Endothelial cell of umbilical vein (primary cell): ENCODE measurements around the gene CAMTA1. TPM values are rescaled to one million over a fixed set of nuclear protein-coding genes. Genes with fewer than 3 reads are reported as not detected.
A peak's percentile ranks its signal among the peaks of the same experiment; 100 is the strongest.

ENCODE experiments used
- BruUV-seq: library from RNA; stranded (reverse); fragments of 400-500 nt; replicated peaks from 2 replicates; lab custom pipeline; 2021; lab: Mats Ljungman, UMichigan
- CTCF ChIA-PET: fragments of 300-600, 350-600 bp; sonication (Branson Sonifier 250); formaldehyde crosslinking; loops from one replicate; lab custom pipeline; 2021; ENCODE audit warnings: antibody characterized with exemption, inconsistent platforms; lab: Charles Lee
- POLR2A ChIA-PET: fragments of 300-600, 350-600 bp; sonication (Branson Sonifier 250); formaldehyde crosslinking; loops from one replicate; lab custom pipeline; 2021; ENCODE audit warnings: antibody characterized with exemption, inconsistent platforms; lab: Charles Lee
- DNase-seq: peaks from one replicate; pipeline ENCODE4 v3.0.0-alpha.2; 2011; ENCODE audit warnings: low read depth, low spot score
- FAIRE-seq: peaks from 2 replicates; lab custom pipeline; 2011; peaks lifted over from hg19 to GRCh38; lab: Jason Lieb, UNC
- H2AFZ ChIP-seq: 2 replicates; pipeline ENCODE4 v1.6.0; 2012; ENCODE audit warnings: low read depth, low read length, control low read depth, inconsistent platforms
- H3K27ac ChIP-seq: 2 replicates; pipeline ENCODE4 v1.5.1; 2011; ENCODE audit warnings: low read depth, mild to moderate bottlenecking, control low read depth, low read length, moderate library complexity; ENCODE audit not compliant: insufficient read depth
- H3K27me3 ChIP-seq, 2 experiments: 2 replicates each; pipeline versions ENCODE4 v1.6.0 to v1.6.1; 2011; ENCODE audit warnings: low read length in 2 of 2, mixed read lengths in 1 of 2; ENCODE audit not compliant: control insufficient read depth in 2 of 2, insufficient read depth in 2 of 2
- H3K36me3 ChIP-seq, 2 experiments: 2 replicates in 1 of 2; 3 replicates in 1 of 2; pipeline ENCODE4 v1.5.1; 2011; ENCODE audit warnings: low read length in 2 of 2, mild to moderate bottlenecking in 1 of 2, moderate library complexity in 1 of 2; ENCODE audit not compliant: control insufficient read depth in 2 of 2, insufficient read depth in 2 of 2; ENCODE audit errors: extremely low read depth in 1 of 2
- H3K4me1 ChIP-seq: 3 replicates; pipeline ENCODE4 v1.5.1; 2011; ENCODE audit warnings: mild to moderate bottlenecking, low read length; ENCODE audit not compliant: control insufficient read depth, insufficient read depth; ENCODE audit errors: extremely low read depth
- H3K4me2 ChIP-seq: 2 replicates; pipeline ENCODE4 v1.6.1; 2011; ENCODE audit warnings: low read length, control low read depth, mixed read lengths; ENCODE audit not compliant: insufficient read depth
- H3K4me3 ChIP-seq, 3 experiments: fragments of 200-600 bp in 1 of 3; sonication (generic), shearing (Covaris generic) in 1 of 3; replicated peaks in 1 of 3; 2 replicates each; pipeline ENCODE4 v1.5.1; 2011 to 2016; ENCODE audit warnings: control low read depth in 3 of 3, low read length in 3 of 3, mild to moderate bottlenecking in 2 of 3, inconsistent platforms in 1 of 3, low read depth in 1 of 3, moderate library complexity in 1 of 3; ENCODE audit not compliant: insufficient read depth in 1 of 3
- H3K79me2 ChIP-seq: 2 replicates; pipeline ENCODE4 v1.6.0; 2012; ENCODE audit warnings: low read length, inconsistent platforms; ENCODE audit not compliant: control insufficient read depth, insufficient read depth
- H3K9ac ChIP-seq: replicated peaks from 2 replicates; pipeline ENCODE3; 2011; ENCODE audit warnings: low read length, control low read depth; ENCODE audit not compliant: insufficient read depth; ENCODE audit errors: extremely low read depth
- H3K9me1 ChIP-seq: replicated peaks from 3 replicates; pipeline ENCODE4 v1.6.0; 2011; ENCODE audit warnings: mild to moderate bottlenecking, low read length; ENCODE audit not compliant: control insufficient read depth, insufficient read depth; ENCODE audit errors: extremely low read depth
- H3K9me3 ChIP-seq: replicated peaks from 2 replicates; pipeline ENCODE4 v1.5.1; 2012; ENCODE audit warnings: low read length, inconsistent platforms; ENCODE audit not compliant: control insufficient read depth, insufficient read depth
- H4K20me1 ChIP-seq: replicated peaks from 2 replicates; pipeline ENCODE3; 2011; ENCODE audit warnings: mild to moderate bottlenecking, low read length; ENCODE audit not compliant: control insufficient read depth, insufficient read depth; ENCODE audit errors: extremely low read depth
- CTCF ChIP-seq, 2 donors: IDR thresholded peaks; 1 replicate in 1 of 2; 2 replicates in 1 of 2; pipeline ENCODE4 v1.5.1; 2011; ENCODE audit warnings: low read length in 2 of 2, mild to moderate bottlenecking in 2 of 2, moderate library complexity in 2 of 2, control low read depth in 1 of 2, inconsistent platforms in 1 of 2, low read depth in 1 of 2; ENCODE audit not compliant: insufficient read depth in 1 of 2; ENCODE audit errors: extremely low read depth in 1 of 2
- EZH2 ChIP-seq: IDR thresholded peaks from 2 replicates; pipeline ENCODE4 v1.6.1; 2012; ENCODE audit warnings: borderline replicate concordance, low read depth, mild to moderate bottlenecking, moderate library complexity, low read length, inconsistent platforms; ENCODE audit not compliant: severe bottlenecking
- FOS ChIP-seq: IDR thresholded peaks from 2 replicates; pipeline ENCODE4 v1.6.1; 2011; ENCODE audit warnings: mild to moderate bottlenecking, low read length, moderate library complexity, borderline replicate concordance; ENCODE audit not compliant: insufficient read depth
- GATA2 ChIP-seq: IDR thresholded peaks from 2 replicates; pipeline ENCODE4 v1.7.0; 2011; ENCODE audit warnings: low read depth, mild to moderate bottlenecking, moderate library complexity, mixed read lengths, low read length; ENCODE audit not compliant: insufficient read length, insufficient read depth
- JUN ChIP-seq: IDR thresholded peaks from 2 replicates; pipeline ENCODE4 v1.6.1; 2011; ENCODE audit warnings: borderline replicate concordance, low read depth; ENCODE audit not compliant: insufficient read length, insufficient read depth
- MAX ChIP-seq: IDR thresholded peaks from 2 replicates; pipeline ENCODE4 v1.6.1; 2011; ENCODE audit not compliant: insufficient read depth, insufficient read length
- MYC ChIP-seq: IDR thresholded peaks from one replicate; pipeline ENCODE4 v1.6.1; 2011; ENCODE audit warnings: mild to moderate bottlenecking, low read depth, low read length
- POLR2A ChIP-seq: IDR thresholded peaks from 2 replicates; pipeline ENCODE4 v1.6.1; 2012; ENCODE audit warnings: low read depth, mild to moderate bottlenecking, control low read depth, low read length
- POLR2AphosphoS5 ChIP-seq: IDR thresholded peaks from 2 replicates; pipeline ENCODE4 v1.6.1; 2012; ENCODE audit warnings: low read depth, mild to moderate bottlenecking, control low read depth, low read length, moderate library complexity; ENCODE audit not compliant: insufficient read depth
- dilution Hi-C: fragments of 300-500 bp; cut with MboI; formaldehyde crosslinking; loops from one replicate; pipeline ENCODE4 v1.15.0; 2019; ENCODE audit warnings: low sequenced_read_pairs; ENCODE audit not compliant: extremely low pct_ligation_motif_present
- intact Hi-C: fragments of 100-400 bp; cut with micrococcal nuclease; formaldehyde crosslinking; loops from one replicate; pipeline ENCODE4 v1.10.0; 2022
- polyA plus RNA-seq, 4 experiments: library from polyadenylated mRNA; depleted of rRNA in 3 of 4; stranded (reverse) in 3 of 4; unstranded in 1 of 4; fragments of >200 nt; gene quantifications; 2 replicates each; pipeline versions ENCODE4 v1.2.1 to v1.2.3, GENCODE V29; 2011 to 2012; ENCODE audit warnings: missing spikeins in 1 of 4
- total RNA-seq: library from RNA; stranded (reverse); gene quantifications from 2 replicates; pipeline ENCODE4 v1.2.3, GENCODE V29; 2021

CAMTA1 gene
- total and polyA plus RNA-seq, 2 donors (not counting 3 experiments of a cell fraction or from before 2014, with no cell fraction given), result 50.8 to 92.7 TPM

GRCh38 chr1:6888268-6888667 lies 103.0 kb downstream of the CAMTA1 start:
- dilution Hi-C loops, result no loop called here
- H3K9ac ChIP-seq, result no peak overlapping the region
- DNase-seq (peak; percentile 24), FAIRE-seq (peak; percentile 26)
- ChIA-PET POLR2A (no interaction called here), CTCF (interaction anchor here (0.6 to 5.2 kb wide), 4 partner anchors 23 to 169 kb away, joined by 3 to 71 read pairs (median 18); no protein-coding TSS in a partner anchor)
- TF ChIP-seq POLR2AphosphoS5 (no peak), FOS (peak; percentile 22)
- intact Hi-C loops, result loop anchor here (2.0 kb wide), 1 partner anchor 759 kb away; no protein-coding TSS in a partner anchor
- H4K20me1 ChIP-seq, result no peaks in the 10 kb centered on the region
- no peaks in the 10 kb centered on the region for H3K9me1 ChIP-seq
- no TSS peak for BruUV-seq
- no peaks in the 10 kb centered on the region for H3K9me3 ChIP-seq
- H3K4me2 ChIP-seq, result no peak overlapping the region
- no peak overlapping the region for H2AFZ ChIP-seq
- no peak overlapping the region for H3K27ac ChIP-seq
- no peaks in the 10 kb centered on the region for H3K79me2 ChIP-seq
- no peaks in the 10 kb centered on the region for H3K36me3 ChIP-seq
- no peak overlapping the region for H3K4me3 ChIP-seq
- no peaks in the 10 kb centered on the region for H3K4me1 ChIP-seq
- H3K27me3 ChIP-seq, result no peaks in the 10 kb centered on the region

- TF ChIP-seq FOS (no peak), MYC (no peak), MAX (no peak), CTCF (IDR thresholded peaks at IDR 0.05; ENCODE audit: extremely low read depth in 1 of 2, insufficient read depth in 1 of 2, low read depth in 1 of 2, low read length in 2 of 2) (no peak), POLR2A (no peak), EZH2 (no peak), JUN (no peak), GATA2 (no peak), POLR2AphosphoS5 (no peak)
- ChIA-PET POLR2A (no interaction called here), CTCF (interaction anchor here (1.1 to 5.2 kb wide), 4 partner anchors 87 to 170 kb away, joined by 3 to 71 read pairs (median 28); no protein-coding TSS in a partner anchor)
- Histone ChIP-seq H3K27me3 (no peaks in the 10 kb centered on the region), H3K4me3 (no peak overlapping the region), H3K27ac (no peak overlapping the region), H3K4me1 (no peaks in the 10 kb centered on the region), H3K36me3 (no peaks in the 10 kb centered on the region), H2AFZ (no peak overlapping the region), H3K79me2 (no peaks in the 10 kb centered on the region), H3K9me3 (no peaks in the 10 kb centered on the region), H4K20me1 (no peaks in the 10 kb centered on the region), H3K9ac (no peak overlapping the region), H3K9me1 (no peaks in the 10 kb centered on the region), H3K4me2 (no peak overlapping the region)
- BruUV-seq, result no TSS peak
- DNase-seq (no peak), FAIRE-seq (no peak)
- intact Hi-C loops (loop anchor here (2.0 kb wide), 1 partner anchor 758 kb away; no protein-coding TSS in a partner anchor), dilution Hi-C loops (no loop called here)
Measured at GRCh38 chr1:6888870-6889269, 103.6 kb downstream of the CAMTA1 start.
